GM19468 (cell line): ENCODE results near the gene COL18A1.
"Not testable (repeated sequence)": the region's sequence is repeated elsewhere in the genome, so short reads cannot be mapped to it uniquely, and the experiment has no call there.

Experiments used
- ATAC-seq: cut with Tn5 transposase; IDR thresholded peaks from one replicate; pipeline ENCODE4 v1.9.1; 2021; ENCODE audit warnings: mild to moderate bottlenecking, moderate library complexity, moderate number of reproducible peaks; ENCODE audit not compliant: unreplicated experiment; ENCODE audit errors: extremely low read depth

COL18A1 gene

DNA sequence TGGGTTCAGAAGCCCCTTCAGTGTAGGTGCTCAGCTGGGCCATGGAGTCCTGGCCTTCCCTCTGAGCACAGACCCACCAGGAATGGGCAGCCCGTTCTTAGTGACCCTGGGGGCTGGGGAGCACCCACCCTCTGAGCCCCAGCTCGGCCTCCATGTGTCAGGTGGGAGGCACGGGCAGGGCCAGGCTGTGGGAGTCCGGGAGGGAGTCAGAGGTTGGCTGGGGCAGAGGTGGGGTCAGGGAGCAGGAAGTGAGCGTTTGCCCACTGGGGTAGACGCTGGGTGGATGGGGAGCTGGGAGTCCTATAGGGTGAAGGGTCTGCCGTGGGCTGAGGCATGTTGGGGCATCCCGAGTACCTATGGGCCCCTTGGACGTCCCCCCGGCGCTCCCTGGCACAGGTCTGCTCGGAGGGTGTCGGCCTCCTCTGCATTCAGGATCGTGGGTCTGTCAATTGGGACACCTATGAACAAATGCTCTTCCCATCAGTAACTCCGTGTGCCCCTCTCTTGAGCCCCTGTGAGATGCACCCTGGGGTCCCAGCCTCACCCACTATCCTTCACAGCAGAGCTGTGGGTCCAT is 30.5 kb downstream of the COL18A1 start:
- no peak for ATAC-seq

DNA sequence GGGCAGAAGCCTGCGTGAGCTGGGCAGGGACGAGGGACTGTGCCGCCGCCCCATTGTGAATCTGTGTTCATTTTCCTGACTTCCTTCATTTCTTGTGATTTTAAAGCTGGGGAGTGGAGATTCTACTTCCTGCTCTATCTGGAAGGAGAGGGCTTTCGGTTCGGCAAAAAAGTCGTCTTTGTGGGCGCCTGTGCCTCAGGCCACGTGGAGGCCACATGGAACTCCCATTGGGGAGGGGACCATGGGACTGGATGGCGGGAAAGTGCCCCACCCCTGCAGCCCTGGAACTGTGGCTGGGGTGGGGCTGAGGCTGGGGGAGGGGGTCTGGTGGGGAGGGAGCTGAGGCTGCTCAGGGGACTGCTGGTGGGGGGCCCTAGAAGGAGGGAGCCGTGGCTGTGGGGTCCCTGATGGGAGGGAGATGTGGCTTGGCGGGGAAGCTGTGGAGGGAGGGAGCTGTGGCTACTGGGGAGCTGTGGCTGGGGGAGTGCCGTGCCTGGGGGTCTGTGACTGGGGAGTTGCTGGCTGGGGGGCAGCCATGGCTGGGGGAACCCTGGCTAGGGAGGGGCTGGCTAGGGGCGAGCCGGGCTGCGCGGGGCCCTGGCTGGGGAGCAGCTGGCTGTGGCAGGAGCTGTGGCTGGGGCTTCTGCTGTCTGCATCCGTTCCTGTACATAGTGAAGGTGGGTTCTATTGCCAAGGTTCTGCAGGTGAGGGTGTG is 31.5 kb downstream of the COL18A1 start:
- no peak for ATAC-seq

DNA sequence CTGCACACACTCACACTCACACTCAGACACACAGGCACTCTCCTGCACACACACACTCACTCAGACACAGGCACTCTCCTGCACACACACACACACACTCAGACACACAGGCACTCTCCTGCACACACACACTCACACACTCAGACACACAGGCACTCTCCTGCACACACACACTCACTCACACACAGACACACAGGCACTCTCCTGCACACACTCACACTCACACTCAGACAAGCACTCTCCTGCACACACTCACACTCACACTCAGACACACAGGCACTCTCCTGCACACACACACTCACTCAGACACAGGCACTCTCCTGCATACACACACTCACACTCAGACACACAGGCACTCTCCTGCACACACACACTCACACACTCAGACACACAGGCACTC is 32.9 kb downstream of the COL18A1 start:
- not testable (repeated sequence) for ATAC-seq

DNA sequence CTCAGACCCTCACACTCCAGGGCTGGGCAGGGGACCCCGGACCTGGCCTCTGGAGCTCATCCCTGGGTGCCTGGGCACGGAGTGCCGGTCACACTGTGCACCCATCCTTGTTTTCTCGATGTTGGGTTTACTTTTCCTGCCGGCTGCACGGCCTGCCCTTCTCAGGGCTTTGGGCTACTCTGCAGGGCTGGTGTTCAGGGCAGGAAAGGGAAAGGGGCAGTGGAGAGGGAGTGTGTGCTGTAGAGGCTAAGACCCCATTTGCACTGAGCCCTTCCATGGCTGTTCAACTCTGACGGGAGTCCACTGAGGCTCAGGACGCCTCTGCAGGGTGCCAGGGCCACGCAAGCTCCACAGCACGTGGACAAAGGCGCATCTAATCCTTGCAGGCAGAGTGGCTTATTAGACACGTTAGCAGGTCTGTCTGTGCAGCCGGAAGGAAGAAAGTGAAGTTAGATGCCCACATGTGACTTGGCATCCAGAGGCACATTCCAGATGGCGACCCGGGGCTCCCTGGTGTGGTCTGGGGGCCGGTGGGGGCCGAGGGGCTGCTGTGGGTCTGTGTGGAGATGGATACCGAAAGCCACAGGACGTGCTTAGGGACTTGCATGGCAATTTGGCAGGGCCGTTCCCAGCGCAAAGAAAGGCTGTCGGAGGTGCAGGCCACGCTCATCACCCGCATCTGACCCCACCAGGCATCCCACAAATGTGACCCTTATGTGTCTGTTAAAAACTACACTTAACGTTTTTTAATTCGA is 33.6 kb downstream of the COL18A1 start:
- ATAC-seq: no peak

DNA sequence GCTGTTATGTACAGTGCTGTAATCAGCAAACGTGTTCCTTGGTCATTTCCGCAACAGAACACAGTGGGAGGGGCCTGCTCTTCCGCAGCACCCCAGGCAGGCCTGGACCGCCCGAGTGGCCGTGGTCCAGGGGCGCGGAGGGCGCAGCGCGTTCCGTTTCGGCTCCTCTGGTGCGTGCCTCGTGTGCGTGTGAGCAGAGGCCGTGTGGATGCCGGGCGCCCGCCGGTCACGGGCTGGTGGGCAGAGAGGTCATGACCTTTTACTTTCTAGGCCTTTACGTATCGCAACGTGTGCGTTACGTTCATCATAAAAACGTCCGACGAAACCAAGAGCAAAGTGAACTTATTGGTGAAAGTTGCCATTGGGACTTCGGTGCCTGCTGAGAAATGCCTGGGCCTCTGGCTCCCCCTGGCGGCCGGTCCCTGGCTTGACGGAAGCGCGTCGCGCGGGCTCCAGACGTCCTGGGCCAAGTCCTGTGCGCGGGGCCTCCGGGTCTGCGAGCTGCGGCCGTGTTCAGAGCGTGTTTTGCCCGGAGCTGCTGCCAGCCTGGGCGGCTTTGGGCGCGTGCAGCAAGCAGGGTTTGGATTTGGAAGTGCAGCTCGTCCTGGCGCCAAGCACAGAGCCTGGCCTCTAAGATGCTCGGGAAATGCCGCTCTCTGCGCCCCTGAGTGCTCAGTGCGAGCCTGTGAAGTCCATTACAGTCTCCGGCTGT is 34.4 kb downstream of the COL18A1 start:
- ATAC-seq: no peak

DNA sequence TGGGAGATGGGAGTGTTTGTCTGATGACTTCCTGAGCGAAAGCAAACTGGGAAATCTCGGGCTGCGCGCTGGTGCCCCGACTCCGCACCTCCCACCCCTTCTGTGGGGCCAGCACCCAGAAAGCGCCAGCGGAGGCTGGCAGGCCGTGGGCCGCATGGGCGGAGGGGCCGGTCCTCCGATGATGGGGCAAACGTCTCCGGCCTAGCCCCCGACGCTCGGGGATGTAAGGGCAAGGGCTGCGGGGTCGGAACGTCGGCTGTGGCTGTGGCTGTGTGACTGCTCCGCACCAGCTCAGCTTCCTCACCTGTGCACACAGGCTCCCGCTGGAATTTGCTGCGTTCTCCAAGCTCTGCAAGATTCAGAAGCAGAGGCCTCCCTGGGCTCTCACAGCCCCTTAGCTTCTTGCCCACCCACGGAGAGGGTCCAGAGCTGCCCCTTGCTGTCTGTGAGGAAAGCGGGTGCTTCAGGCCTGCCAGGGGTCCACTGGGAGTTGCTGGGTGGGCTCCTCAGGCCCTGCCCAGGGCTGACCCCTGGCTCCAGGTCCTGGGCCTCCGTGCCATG is 35.0 kb downstream of the COL18A1 start:
- no peak for ATAC-seq

DNA sequence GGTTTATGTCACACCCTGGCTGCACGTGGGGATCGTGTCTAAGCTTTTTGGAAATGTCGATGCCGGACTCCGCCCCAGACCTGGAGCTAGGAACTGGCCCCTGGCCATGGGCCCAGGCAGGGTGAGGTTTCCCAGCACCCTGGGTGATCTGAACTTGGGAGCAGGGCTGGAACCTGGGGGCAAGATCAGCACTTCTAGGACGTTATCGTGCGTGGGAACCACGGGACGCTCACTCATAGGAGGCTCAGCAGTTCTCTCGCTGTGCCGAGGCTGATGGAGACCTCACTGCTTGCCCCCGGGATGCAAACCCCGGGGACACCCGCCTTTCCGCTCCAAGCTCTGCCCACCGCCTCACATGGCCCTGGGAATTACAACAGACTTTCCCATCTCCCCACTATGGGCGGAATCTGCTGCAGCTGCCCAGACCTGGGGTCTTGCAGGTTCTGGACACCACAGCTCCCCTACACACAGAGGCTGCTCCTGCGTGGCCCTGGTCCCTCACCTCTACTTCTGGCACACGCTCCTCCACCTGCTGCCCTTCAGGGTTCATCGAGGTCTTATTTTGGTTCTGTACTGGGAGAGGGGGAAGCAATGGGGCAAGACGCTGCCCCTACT is 35.9 kb downstream of the COL18A1 start:
- no peak for ATAC-seq

DNA sequence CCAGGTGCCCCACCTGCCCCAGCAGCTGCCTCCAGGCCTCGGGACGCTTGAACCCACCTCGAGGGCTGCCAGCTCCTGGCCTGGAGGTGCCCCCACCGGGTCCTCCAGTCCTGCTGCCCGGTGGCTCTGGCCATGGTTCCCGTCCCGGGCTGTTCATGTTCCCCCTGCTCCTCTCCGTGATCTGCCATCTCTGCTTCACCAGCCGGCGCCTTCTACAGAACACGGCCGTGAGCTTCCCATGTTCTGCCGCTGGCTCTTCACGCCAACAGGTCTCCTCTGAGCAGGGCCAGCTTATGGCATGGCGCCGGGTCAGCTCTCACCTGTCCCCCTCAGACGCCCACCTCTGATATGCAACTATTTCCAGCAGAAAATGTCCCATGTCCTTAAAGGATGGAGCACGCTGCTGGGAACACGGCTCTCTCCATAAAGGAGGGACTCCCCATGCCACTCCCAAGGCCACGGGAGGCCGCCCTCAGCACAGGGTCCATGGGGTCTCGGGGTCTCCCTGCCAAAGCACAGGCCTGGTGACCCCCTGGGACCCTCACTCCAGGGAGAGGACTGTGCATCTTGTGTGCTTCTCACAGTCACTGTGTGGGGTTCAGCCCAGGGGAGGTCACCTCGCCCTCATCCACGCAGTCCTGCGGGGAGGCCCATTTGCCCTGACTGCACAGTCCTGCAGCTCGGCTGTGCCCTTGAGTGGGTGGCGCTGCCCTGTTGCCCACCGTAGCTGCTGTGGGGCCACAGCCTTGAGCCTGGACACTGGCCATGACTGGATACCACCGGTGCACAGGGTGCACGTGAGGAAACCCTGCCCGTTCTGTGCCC is 36.7 kb downstream of the COL18A1 start:
- ATAC-seq: no peak

DNA sequence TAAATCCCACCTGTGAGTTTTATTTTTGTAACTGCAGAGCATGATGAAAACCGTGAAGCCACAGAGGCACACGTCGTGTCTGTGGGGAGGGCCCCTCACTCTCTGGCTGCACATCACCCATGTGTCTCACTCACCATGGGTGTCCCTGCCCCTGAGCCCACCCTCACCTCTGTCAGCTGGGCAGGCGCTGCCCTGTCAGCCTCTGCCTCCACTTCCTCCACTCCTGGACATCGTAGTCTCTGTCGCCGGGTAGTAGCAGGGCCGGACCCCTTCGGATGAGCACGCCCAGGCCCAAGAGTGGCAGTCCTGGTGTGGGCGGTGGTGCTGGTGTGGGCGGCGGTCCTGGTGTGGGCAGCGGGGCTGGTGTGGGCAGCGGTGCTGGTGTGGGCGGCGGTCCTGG is 37.3 kb downstream of the COL18A1 start:
- no peak for ATAC-seq

DNA sequence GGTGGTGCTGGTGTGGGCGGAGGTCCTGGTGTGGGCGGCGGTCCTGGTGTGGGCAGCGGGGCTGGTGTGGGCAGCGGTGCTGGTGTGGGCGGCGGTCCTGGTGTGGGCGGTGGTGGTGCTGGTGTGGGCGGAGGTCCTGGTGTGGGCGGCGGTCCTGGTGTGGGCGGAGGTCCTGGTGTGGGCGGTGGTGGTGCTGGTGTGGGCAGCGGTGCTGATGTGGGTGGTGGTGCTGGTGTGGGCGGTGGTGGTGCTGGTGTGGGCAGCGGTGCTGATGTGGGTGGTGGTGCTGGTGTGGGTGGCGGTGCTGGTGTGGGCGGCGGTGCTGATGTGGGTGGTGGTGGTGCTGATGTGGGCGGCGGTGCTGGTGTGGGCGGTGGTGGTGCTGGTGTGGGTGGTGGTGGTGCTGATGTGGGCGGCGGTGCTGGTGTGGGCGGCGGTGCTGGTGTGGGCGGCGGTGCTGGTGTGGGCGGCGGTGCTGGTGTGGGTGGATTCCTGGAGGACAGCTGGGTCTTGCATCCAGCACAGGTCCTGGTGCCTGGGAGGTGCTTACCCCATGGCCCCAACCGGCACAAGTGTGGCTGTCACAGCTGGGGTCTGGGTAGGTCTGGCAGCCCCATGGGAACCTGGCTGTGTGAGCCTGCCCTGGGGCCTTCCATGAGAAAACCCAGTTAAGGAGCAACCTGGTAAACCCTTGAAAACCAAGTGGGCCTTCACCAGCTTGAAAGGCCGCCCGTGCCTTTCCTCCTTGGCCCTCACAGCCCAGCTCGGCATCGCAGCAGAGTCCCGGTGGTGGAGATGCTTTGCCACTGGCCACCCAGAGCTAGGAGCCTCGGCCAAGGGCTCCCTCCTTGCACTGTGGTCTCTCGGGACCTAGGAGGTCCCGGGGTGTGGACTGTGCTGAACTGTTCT is 38.0 kb downstream of the COL18A1 start:
- not testable (repeated sequence) for ATAC-seq

DNA sequence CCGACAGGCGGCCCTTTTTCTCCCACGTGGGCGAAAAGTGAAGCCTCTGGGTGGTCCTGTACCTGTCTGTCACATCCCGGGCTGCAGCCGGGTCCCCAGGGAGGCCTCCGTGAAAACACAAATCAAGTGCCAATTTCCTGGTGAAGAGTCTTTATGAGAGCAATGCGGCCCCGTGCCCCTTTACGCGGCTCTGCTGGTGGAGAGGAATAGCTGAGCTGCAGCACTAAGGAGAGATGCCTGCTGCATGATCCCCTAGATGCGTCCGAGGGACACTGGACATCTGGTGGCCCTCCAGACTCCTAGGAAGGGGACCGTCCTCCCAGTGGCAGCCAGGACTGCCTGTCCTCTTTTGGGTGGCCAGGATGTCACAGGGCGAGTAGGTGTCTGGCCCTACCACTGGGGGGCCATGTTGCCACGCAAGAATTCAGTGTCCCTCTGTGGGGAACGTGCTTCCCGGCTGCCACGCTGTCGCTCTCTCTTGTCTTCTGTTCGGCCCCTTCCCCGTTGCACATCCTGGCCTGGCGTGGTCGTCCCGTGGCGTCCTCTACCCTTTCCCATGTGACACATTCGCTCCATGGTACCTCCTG is 38.7 kb downstream of the COL18A1 start:
- ATAC-seq: no peak

DNA sequence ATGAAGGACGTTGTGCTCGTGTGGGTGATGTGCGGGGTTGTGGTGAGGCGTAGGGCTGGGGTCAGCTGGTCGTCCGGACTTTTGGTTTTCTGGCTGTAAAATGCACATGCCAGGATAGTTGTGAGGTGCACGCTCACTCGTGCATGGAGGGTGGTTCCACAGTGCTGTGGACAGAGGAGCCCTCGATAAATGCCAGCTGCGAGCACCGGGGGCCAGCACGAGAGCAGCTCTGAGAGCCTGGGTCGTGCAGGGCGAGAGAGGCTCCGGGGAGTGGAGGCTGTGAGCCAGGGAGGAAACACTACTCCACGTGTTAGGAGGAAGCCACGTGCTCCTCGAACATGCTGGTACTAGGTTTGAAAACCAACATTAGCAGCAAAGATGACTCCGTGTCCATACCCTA is 39.4 kb downstream of the COL18A1 start:
- ATAC-seq: no peak

DNA sequence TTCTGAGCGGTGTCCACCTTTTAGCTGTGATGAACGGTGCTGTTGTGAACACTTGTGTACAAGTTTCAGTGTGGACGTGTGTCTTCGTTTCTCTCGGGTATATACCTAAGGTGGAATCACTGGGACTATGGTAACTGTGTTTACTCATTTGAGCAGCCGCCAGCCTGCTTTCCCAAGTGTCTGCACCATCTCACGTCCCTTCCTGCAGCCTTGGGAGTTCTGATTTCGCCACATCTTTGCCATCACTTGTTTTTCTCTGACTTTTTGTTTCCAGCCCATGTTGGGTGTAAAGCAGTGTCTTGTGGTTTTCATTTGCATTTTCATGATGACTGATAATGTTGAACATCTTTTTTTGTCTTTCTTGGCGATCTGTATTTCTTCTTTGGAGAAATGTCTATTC is 40.4 kb downstream of the COL18A1 start:
- ATAC-seq: no peak

DNA sequence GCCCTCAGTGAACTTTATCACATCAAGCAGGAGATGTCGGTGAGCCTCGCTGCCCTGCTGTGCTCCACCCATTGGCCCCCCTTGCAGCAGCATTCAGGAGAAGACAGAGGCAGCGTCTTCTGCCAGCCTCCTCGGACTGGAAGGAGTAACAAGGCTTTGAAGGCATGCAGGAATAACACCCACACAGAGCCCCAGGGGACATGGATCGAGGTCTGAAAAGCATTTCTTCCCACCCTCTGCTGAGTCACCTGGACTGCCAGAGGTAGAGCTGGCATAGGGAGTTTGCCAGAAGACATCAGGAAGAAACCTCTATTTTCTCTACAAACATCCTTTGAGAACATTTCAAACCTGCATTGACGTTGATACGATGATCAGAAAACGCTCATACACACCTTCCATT is 42.9 kb downstream of the COL18A1 start:
- ATAC-seq: no peak

DNA sequence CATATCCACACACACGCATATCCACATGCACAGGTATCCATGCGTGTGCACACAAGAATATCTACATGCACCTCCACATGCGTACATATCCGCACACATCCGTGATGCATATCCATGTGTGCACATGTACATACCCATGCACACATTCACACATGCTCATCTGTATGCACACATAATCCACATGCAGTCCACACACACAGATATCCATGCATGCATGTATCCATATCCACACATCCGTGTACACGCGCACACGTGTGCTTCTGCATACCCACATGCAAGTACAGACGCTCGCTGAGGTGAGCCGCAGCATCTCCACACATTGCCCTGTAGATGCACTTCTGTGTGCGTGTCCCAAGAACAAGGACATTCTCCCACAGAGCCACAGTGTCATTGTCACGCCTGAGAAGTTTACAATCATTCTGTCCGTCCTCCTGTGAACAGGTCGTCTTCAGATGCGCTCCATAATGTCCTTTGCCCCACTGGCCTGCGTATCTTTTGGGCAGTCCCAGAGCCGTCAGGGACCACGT is 43.4 kb downstream of the COL18A1 start:
- ATAC-seq: no peak

DNA sequence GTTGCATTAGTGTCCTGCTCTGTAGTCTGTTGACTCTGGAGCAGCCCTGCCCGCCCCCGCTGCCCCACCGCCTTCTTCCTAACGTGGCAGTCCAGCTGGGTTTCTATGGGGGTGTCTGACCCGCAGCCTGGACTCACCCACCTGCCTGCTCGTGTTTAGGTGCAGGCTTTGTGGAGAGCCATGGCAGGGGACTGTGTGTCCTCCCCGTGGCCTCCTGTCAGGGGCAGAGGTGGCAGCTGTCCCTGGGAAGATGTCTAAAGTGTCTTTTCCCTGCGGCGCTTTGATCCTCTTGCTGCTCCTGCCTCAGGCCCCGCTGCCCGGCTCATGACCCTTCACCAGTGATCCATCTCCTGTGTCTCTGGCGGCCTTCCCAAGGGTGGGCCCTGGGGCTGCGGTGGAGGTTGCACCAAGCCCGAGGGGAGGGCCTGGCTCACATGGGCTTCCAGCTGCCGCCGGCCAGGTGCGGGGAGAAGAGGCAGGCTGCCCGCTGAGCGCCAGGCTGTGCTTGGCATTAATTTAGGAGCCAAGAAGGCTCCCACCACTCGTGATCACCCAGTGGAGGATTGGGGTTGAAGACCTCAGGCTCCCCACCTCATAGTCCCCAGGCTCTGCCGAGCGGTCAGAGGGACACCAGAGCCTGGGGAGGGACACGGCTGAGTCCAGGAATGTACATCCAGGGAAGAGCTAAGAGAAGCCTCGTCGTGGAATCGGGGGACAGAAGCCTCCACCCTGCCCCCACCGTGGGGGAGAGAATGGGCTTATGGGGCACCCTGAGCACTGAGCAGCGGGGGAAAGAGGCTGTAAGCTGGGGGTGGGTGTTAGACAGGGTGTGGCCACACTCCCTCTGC is 44.1 kb downstream of the COL18A1 start:
- no peak for ATAC-seq
